ENCODE measurements around the gene LAMTOR2.
A peak's percentile ranks its signal among the peaks of the same experiment; 100 is the strongest.

The LAMTOR2 gene

DNA sequence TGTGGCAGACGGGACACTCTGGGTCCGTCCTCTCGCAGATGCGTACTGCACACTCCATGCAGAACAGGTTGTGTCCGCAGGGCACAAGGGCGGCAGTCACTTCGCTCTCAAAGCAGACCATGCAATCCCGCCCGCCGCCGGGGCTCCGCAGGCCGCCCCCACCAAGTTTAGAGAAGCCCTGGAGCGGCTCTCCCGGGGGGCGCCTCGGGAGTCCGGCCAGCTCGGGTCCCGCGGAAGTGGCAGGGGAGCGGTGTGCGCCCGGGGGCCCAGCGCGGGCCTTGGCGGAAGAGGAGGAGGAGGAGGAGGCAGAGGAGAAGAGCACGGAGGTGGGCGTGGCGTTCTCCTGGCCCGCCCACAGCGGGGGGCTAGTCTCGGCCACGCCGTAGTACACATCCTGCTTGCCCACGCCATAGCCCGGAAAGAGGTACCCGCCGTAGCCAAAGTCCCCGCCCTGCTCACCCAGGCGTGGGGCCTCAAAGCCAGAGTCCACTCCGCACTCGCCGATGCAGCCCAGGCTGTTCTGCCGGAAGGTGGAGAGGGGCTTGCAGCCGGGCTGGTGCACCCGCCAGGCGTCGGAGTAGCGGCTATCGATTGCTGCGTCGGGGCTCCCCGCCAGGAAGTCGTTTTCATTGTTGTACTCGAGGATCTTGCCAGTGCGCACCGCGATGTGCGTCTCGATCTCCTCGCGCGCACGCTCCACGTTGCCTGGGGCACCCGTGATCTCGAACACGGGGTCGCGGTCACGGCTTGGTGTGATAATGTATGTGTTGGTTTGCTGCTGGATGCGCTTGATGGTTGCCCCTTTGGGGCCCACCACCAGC is 22.2 kb downstream of the LAMTOR2 start:
- no peak for DNase-seq
- no peak for TF ChIP-seq POLR2A (IDR thresholded peaks at IDR 0.05; ENCODE audit: low read length)
- no peak for TF ChIP-seq GATA1 (IDR thresholded peaks at IDR 0.05; ENCODE audit: low read depth, low read length)

DNA sequence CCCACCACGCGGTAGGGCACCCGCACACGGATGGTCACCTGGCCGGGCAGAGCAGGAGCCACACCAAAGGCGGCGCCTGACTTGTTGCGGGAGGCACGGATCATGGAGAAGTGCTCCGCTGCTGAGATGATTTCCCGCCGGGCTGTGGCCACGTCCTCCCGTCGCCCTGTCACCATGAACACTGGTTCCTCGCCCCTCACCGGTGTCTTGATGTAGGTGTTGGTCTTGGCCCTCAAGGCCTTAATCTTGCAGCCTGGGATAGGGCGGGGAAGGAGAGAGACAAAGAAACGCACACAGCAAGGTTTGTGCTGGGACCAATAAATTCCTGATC is 22.8 kb downstream of the LAMTOR2 start:
- DNase-seq = no peak
- no peak for TF ChIP-seq POLR2A (IDR thresholded peaks at IDR 0.05; ENCODE audit: low read length)
- TF ChIP-seq GATA1 (IDR thresholded peaks at IDR 0.05; ENCODE audit: low read depth, low read length) = no peak

DNA sequence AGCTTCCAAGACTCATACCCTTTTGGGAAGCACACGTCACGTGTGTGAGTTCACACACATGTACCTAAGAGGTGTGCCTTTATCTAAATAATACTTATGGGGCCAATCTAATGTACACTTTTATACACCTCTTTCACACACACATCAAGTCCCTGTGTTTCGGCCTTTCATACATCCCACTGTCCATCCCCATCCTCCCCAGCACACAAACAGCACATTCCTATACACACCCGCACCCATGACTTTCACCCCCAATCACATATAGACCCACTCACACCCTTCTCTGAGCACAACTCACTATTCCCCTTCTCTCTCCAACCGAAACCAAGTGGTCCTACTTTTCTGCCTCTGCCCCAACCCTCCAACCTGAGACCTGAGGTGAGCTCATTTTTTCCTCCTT is 24.1 kb downstream of the LAMTOR2 start:
- no peak for TF ChIP-seq POLR2A (IDR thresholded peaks at IDR 0.05; ENCODE audit: low read length)
- no peak for TF ChIP-seq GATA1 (IDR thresholded peaks at IDR 0.05; ENCODE audit: low read depth, low read length)

DNA sequence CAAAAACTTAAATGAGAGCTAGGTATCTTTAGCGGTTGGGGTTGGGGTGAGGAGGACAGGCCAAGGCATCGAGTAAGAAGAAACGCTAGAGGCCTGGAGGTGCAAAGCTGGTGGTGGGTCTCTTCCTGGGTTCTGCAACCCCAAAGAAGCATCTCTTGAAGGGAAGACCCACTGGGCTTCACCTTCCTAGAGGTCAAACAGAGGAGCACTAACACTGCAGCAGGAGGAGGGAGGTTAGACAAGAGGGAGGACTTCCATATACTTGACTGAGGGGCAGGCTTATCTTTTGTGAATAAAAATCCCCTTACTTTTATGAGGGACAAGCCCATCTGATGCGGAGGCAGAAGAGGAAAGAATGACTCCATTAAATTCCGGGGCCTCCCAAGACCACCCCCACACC is 25.2 kb downstream of the LAMTOR2 start:
- TF ChIP-seq GATA1 (IDR thresholded peaks at IDR 0.05; ENCODE audit: low read depth, low read length) = no peak
- TF ChIP-seq POLR2A (IDR thresholded peaks at IDR 0.05; ENCODE audit: low read length) = no peak
- no peak for DNase-seq

More for the DNA sequence above, 24.1 kb downstream of the LAMTOR2 start:
- no peak for DNase-seq

DNA sequence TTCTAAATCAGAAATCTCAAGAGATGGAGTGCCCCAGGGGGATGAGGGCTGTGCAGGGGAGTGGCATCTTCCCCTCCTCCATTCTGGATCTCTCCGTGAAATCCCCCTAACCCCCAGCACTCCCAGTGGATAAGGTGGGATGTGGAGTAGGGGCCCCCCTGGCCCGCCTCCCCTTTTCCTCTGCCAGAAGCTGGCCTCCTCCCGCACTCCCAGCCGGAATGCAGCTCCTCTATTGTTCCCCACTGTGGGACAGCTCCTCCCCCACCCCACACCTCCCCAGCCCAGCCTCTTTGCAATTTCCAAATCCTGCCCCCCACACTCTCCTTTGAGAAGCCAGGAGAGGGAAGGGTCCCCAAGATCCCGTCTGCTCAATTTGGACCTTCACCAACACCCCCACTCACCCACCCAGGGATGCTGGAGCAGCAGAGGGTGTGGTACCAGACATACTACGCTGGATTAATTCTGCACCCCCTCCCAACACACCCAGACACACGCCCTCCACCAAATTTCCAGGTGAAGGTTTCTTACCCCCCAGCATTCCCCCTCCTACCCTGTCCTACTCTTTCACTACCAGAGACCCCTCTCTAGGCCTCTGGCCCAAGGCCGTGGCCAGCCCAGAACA is 25.8 kb downstream of the LAMTOR2 start:
- no peak for DNase-seq
- TF ChIP-seq POLR2A (IDR thresholded peaks at IDR 0.05; ENCODE audit: low read length) = no peak
- no peak for TF ChIP-seq GATA1 (IDR thresholded peaks at IDR 0.05; ENCODE audit: low read depth, low read length)

DNA sequence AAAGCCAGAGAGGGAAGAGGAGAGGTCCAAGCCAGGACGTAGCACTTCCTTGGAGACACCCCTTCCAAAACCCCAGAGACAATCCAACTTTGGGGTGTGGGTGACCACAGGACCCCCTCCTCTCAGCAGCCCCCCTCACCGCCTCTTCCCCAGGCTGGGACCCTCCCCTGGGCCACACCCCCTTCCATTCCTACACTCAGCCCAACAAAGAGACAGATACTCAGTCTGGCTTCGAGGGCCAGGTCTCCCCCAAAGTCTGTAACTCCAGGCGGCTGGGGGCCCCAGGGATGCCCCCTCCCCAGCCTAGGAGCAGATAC is 26.2 kb downstream of the LAMTOR2 start:
- no peak for DNase-seq
- TF ChIP-seq GATA1 (IDR thresholded peaks at IDR 0.05; ENCODE audit: low read depth, low read length) = no peak
- TF ChIP-seq POLR2A (IDR thresholded peaks at IDR 0.05; ENCODE audit: low read length) = no peak

DNA sequence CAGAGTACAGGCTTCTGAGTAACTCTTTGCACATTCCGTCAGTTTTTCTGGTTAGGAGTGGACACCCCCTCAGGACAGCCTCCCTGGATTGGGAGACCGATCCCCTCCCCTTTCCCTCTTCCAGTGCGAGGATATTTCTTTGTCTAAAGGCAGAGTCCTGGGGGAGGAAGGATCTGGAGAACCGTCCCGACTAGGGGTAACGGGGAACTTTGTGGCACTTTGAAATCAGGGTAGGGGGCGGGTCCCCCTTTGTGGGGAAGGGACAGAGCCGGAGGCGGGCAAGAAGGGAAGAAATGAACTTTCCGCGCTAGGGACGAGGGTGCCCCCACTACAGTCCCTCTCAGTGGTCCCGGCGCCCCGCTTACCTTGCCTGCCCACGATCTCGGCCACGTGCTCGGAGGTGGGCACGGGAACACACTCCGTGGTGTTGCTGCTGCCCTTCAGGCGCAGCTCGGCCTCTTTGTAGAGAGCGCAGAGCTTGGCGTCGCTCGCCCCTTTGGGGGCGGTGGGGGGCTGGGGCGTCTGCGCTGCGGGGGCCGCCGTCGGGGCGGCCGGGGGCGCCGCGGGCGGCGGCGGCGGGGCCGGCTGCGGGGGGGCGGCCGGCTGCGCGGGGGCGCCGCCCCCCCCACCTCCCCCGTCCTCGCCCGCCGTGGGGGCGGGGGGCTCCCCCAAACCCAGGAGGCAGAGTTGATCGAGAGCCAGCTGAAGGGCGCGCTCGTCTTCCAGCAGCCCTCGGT is 26.8 kb downstream of the LAMTOR2 start:
- no peak for TF ChIP-seq POLR2A (IDR thresholded peaks at IDR 0.05; ENCODE audit: low read length)
- TF ChIP-seq GATA1 (IDR thresholded peaks at IDR 0.05; ENCODE audit: low read depth, low read length) = no peak
- no peak for DNase-seq

DNA sequence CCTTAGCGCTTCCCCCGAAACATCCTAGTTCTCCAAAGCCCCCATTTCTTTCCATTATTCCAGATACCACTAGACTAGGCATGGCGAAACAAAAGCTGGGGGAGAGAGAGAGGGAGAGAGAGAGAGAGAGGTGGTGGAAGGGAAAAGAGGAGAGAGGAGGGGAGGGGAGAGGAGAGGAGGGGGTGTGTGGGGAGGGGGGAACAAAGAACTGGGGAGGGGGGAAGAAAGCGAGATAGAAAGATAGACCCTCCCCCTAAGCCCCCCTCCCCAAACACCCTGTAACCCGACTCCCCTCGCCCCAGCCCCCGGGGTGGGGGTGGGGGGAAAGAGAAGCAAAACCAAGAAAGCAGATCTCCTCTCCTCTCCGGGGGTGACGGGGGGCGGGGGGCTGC is 27.3 kb downstream of the LAMTOR2 start:
- no peak for DNase-seq
- TF ChIP-seq GATA1 (IDR thresholded peaks at IDR 0.05; ENCODE audit: low read depth, low read length) (no peak), POLR2A (IDR thresholded peaks at IDR 0.05; ENCODE audit: low read length) (no peak)

DNA sequence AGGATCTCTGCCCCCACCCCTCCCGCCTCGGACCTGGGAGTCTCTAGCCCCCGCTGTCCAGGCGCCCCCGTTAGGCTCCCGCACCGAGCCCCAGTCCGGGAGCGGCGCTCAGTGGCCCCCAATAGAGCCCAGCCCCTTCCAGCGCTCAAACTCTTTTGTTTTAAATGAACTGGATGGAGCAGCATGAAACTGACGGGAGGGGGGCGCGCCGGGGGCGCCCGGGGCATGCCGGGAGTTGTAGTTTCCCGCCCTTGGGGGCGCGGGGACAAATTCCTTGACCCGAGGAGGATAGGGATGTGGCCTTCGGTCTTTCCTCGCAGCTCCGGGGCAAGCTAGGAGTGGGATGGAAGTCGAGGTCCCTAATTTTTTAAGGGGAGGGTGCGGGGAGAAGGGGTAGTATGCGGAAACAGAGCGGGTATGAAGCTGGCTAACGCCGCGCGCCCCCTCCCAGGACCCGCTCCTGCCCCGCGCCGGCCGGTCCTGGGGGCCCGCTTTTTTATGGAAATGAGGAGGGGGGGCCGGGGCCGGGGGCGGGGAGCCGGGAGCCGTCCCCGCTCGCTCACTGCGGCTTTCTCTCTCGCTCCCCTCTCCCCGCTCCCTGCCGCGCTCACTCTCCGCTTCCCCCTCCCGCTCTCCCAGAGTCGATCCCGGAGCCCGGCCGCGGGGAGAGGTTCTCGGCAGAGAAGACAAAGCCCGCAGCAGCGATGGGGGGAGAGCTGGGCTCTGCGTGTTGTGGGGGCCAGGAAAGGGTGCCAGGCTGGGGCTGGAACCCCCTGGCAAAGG is 27.9 kb downstream of the LAMTOR2 start, which contains the start of gene MEX3A:
Gene MEX3A (minus strand): TSS at position 157 of the 783 bp plus-strand sequence. CDS start 467 bp downstream, outside the sequence.
- no peak for TF ChIP-seq GATA1 (IDR thresholded peaks at IDR 0.05; ENCODE audit: low read depth, low read length)
- TF ChIP-seq POLR2A (IDR thresholded peaks at IDR 0.05; ENCODE audit: low read length) = no peak
- DNase-seq = peak; percentile 65 to 69

DNA sequence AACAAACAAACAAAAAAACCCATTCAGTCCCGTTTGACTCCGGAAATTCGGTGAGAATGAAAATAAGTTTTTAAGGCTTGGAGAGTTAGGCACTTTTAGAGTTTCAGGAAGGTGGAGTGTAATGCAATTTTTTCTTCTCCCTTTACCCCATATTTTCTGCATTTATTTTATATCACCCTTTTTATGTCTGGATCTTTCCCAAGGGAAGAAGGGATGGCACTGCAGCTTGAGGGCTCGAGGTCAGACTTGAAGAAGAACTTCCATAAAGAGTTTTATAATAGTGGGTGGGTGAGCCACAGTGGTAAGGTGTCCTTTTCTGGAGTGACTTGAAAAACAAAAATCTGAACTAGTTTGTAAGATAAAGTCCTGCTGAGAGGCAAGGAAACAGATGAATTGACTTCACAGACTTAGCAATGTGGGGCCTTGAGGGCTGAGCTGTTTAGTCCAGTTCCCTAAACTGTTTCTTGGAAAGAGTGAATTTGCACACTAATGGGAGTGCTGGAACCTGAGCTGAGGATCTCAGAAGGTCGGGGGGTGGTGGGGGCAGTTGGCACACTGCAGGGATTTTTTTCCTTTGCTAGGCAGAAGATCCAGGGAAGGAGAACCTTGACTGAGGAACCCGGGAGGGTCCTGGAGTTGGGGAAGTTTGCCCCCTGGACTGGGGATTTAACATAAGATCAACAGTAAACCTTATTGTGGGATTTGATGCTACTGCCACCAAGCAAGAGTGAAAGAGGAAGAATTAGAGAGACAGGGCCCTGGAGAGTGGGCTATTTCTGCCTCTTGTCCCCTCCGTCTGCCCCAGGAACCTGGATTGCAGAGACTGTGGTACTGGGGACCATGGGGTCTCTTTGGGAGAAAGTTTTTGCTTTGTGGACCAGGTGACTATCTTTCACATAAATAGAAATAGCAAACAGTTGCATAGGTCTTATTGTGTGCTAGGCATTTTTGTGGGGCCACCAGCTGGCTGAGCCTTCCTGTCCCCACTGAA is 29.5 kb downstream of the LAMTOR2 start:
- no peak for TF ChIP-seq POLR2A (IDR thresholded peaks at IDR 0.05; ENCODE audit: low read length)
- no peak for TF ChIP-seq GATA1 (IDR thresholded peaks at IDR 0.05; ENCODE audit: low read depth, low read length)
- DNase-seq = no peak

DNA sequence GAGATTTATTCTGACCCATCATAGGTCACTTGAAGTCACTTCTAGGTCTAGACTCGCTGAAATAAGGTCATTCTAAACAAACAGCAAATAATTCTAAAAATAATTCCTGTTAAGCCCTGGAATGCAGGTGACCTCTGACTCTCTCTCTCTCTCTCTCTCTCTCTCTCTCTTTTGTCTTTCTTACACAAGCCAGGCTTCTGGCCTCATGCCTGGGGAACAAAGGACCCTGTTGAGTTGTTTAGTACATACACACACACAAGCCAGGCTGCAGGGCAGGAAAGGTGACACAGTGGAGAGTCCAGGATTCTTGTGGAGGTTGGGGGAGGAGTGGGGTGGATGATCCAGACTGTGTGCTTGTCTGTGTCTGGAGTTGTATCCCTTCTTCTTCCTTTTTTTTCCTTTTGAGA is 31.7 kb downstream of the LAMTOR2 start:
- no peak for DNase-seq
- TF ChIP-seq GATA1 (IDR thresholded peaks at IDR 0.05; ENCODE audit: low read depth, low read length) (no peak), POLR2A (IDR thresholded peaks at IDR 0.05; ENCODE audit: low read length) (no peak)

DNA sequence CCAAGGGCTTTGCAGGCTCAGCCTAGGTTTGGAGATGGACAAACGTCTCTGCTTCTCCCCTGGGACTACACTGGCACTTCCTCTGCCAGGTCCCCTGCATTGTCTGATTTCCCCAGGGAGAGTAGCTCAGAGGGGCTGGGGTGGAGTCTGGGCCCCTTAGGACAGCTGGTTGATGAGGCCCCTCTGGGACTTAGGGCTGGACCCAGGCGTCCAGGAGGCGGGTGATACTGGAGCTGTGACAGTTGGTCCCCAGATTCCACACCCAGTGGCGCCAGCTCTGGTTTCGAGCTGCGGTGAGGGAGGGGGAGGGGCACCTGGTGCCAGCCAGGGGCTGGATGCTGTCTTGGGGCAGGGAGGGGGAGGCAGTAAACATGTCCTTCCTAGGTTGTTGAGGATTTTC is 35.1 kb downstream of the LAMTOR2 start:
- no peak for DNase-seq
- TF ChIP-seq POLR2A (IDR thresholded peaks at IDR 0.05; ENCODE audit: low read length) (no peak), GATA1 (IDR thresholded peaks at IDR 0.05; ENCODE audit: low read depth, low read length) (no peak)
